Loucy (cell line): ENCODE results near the gene RBM3.

Experiments
- H2AFZ ChIP-seq: fragments of 200-600 bp; sonication (generic); 2 replicates; pipeline ENCODE4 v1.6.0; 2016; ENCODE audit warnings: antibody characterized with exemption, mild to moderate bottlenecking, low read length, moderate library complexity
- H3F3A ChIP-seq: fragments of 200-600 bp; 2 replicates; pipeline ENCODE4 v1.6.0; 2016; ENCODE audit warnings: antibody characterized with exemption, low read depth, mild to moderate bottlenecking
- H3K27me3 ChIP-seq: fragments of 200-600 bp; sonication (generic); 2 replicates; pipeline ENCODE4 v1.6.1; 2014; ENCODE audit warnings: low read length, mild to moderate bottlenecking; ENCODE audit not compliant: insufficient read depth, poor library complexity, severe bottlenecking
- H3K36me3 ChIP-seq: fragments of 200-600 bp; sonication (generic); 2 replicates; pipeline ENCODE4 v1.6.1; 2016; ENCODE audit warnings: low read length; ENCODE audit not compliant: insufficient read depth
- H3K4me1 ChIP-seq: fragments of 200-600 bp; sonication (generic); 2 replicates; pipeline ENCODE4 v1.5.1; 2014; ENCODE audit warnings: low read length, mild to moderate bottlenecking; ENCODE audit not compliant: insufficient read depth, poor library complexity, severe bottlenecking
- H3K4me2 ChIP-seq: fragments of 200-600 bp; sonication (generic); 2 replicates; pipeline ENCODE4 v1.6.0; 2014; ENCODE audit warnings: antibody characterized with exemption, low read length, low read depth, mild to moderate bottlenecking; ENCODE audit not compliant: poor library complexity, severe bottlenecking
- H3K4me3 ChIP-seq: fragments of 200-600 bp; sonication (generic); 2 replicates; pipeline ENCODE4 v1.5.1; 2014; ENCODE audit warnings: low read length, mild to moderate bottlenecking, mixed read lengths; ENCODE audit not compliant: poor library complexity, severe bottlenecking
- H3K79me2 ChIP-seq: fragments of 200-600 bp; sonication (generic); 2 replicates; pipeline ENCODE4 v1.6.1; 2014; ENCODE audit warnings: low read length; ENCODE audit not compliant: insufficient read depth
- H3K9ac ChIP-seq: fragments of 200-600 bp; sonication (generic); 2 replicates; pipeline ENCODE4 v1.6.0; 2014; ENCODE audit warnings: mild to moderate bottlenecking, low read depth, low read length, moderate library complexity; ENCODE audit not compliant: poor library complexity, severe bottlenecking
- H3K9me2 ChIP-seq: fragments of 200-600 bp; sonication (generic); replicated peaks from 2 replicates; pipeline ENCODE4 v1.6.1; 2016; ENCODE audit warnings: low read depth, low read length, mixed read lengths
- H3K9me3 ChIP-seq: fragments of 200-600 bp; sonication (generic); 2 replicates; pipeline ENCODE4 v1.6.1; 2014; ENCODE audit warnings: mild to moderate bottlenecking, antibody characterized with exemption, low read length, low read depth; ENCODE audit not compliant: insufficient read depth
- H4K20me1 ChIP-seq: fragments of 200-600 bp; sonication (generic); 2 replicates; pipeline ENCODE4 v1.6.0; 2014; ENCODE audit warnings: antibody characterized with exemption, low read length, mild to moderate bottlenecking; ENCODE audit not compliant: insufficient read depth, poor library complexity, severe bottlenecking
- EZH2phosphoT487 ChIP-seq: fragments of 200-600 bp; IDR thresholded peaks from 2 replicates; pipeline ENCODE4 v1.6.1; 2018; ENCODE audit warnings: antibody characterized with exemption, mild to moderate bottlenecking, moderate library complexity, borderline replicate concordance
- TF ChIP-seq, protein P1 (sequence below): fragments of 200-600 bp; sonication (generic); conservative IDR thresholded peaks from 2 replicates; pipeline ENCODE4 v1.5.1; 2014; ENCODE audit warnings: mild to moderate bottlenecking, antibody characterized with exemption, low read length

RBM3 gene

DNA sequence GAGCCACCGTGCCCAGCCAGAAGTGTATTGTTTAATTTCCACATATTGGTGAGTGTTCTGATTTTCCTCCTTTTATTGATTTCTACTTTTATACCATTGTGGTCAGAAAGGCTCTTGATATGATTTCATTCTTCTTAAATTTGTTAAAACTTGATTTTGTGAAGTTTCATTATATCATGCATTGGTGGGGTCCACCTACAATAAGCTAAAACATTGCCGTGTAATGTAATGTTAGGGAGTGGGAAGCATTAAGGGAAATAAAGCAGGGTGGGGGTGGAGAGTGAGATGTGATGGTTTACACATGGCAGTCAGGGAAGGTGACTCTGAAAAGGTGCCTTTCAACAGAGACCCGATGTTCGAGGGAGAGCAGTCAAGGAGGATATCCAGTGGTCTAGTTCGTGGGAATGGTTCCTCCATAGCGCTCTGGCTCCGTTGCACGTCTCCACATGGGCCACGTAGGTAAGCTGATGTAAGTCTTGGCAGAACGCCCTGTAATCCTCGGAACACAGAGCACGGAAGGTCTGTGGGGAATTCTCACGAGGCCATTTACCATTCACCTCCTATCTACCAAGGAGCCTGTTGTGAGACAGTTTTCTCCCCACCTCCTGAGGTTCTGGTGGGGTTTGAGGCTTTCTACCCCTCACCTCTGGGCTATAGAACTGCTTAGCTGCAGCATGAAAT is 15.3 kb downstream of the RBM3 start:
- no peak overlapping the region for H3K9ac ChIP-seq
- no peak overlapping the region for H2AFZ ChIP-seq
- H3K4me3 ChIP-seq = no peak overlapping the region

DNA sequence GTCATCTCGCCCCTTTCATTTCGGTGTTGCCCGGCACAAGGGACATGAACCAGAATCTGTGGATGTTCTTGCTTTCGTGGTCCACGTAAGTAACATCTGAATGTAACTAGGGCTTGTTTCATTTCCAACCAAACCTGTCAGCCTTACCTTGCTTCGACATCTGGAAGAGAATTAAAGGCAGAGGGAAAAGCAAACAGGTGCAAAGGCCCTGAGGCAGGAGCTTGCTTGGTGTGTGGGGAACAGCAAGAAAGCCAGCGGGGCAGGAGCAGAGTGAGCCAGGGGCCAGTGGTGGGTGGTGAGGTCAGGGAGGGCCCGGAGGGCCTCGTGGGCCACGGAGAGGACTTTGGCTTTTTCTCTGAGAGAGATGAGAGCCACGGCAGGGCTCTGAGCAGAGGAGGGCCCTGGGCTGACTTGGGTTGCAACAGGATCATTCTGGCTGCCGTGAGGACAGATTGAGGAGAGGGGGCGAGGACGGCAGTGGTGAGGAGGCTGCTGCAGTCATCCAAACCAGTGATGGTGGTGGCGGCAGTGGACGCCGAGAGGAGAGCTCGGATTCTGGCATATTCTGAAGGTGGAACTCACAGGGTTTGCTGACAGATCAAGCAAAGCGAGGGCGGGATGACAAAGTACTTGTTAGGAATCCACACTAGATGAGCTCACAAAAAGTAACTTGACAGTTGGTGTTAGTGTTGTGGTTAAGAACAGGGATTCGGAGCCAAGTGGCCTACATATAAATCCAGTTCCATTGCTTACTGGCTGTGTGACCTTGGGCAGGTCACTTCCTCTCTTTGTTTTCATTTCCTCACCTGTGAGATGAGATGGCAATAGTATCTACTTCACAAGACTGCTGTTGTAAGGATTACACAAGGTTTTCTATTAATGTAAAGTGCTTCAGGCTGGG is 16.2 kb downstream of the RBM3 start:
- Histone ChIP-seq H3K9ac (no peak overlapping the region), H3F3A (no peaks in the 10 kb centered on the region), H3K79me2 (no peaks in the 10 kb centered on the region), H3K4me1 (no peaks in the 10 kb centered on the region), H3K36me3 (no peaks in the 10 kb centered on the region), H3K4me3 (no peak overlapping the region), H3K27me3 (no peaks in the 10 kb centered on the region), H3K9me2 (no peaks in the 10 kb centered on the region), H2AFZ (no peak overlapping the region), H3K9me3 (no peaks in the 10 kb centered on the region), H3K4me2 (no peak overlapping the region), H4K20me1 (no peaks in the 10 kb centered on the region)
- TF ChIP-seq EZH2phosphoT487 = no peak
- TF ChIP-seq, protein P1, sequence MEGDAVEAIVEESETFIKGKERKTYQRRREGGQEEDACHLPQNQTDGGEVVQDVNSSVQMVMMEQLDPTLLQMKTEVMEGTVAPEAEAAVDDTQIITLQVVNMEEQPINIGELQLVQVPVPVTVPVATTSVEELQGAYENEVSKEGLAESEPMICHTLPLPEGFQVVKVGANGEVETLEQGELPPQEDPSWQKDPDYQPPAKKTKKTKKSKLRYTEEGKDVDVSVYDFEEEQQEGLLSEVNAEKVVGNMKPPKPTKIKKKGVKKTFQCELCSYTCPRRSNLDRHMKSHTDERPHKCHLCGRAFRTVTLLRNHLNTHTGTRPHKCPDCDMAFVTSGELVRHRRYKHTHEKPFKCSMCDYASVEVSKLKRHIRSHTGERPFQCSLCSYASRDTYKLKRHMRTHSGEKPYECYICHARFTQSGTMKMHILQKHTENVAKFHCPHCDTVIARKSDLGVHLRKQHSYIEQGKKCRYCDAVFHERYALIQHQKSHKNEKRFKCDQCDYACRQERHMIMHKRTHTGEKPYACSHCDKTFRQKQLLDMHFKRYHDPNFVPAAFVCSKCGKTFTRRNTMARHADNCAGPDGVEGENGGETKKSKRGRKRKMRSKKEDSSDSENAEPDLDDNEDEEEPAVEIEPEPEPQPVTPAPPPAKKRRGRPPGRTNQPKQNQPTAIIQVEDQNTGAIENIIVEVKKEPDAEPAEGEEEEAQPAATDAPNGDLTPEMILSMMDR = no peak

More for the DNA sequence above, 15.3 kb downstream of the RBM3 start:
- no peaks in the 10 kb centered on the region for H3K36me3 ChIP-seq
- H3K4me2 ChIP-seq = no peak overlapping the region
- no peaks in the 10 kb centered on the region for H3K79me2 ChIP-seq
- no peak for TF ChIP-seq EZH2phosphoT487
- TF ChIP-seq, protein P1 = no peak
- H3F3A ChIP-seq = no peaks in the 10 kb centered on the region
- H4K20me1 ChIP-seq = no peaks in the 10 kb centered on the region
- no peaks in the 10 kb centered on the region for H3K4me1 ChIP-seq
- no peaks in the 10 kb centered on the region for H3K9me3 ChIP-seq
- no peaks in the 10 kb centered on the region for H3K27me3 ChIP-seq
- H3K9me2 ChIP-seq = no peaks in the 10 kb centered on the region

DNA sequence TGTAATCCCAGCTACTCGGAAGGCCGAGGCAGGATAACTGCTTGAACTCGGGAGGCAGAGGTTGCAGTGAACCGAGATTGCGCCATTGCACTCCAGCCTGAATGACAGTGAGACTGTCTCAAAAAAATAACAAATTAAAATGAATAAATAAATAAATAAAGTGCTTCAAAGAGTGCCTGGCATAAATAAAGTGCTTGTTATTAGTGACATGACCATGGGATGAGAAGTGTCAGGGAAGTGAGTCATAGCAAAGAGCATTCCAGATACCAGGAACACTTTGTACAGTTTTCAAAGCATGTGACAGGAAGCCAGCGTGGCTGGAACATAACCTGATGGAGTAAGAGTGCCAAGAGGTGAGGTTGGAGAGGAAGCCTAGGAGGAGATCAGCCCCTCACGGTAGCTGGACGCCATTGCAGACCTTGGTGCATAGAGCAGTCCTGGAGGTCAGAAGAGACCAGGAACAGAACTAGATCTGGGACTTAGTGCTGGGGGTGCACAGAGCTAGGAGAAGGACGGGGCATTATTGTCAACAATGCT is 17.0 kb downstream of the RBM3 start:
- H2AFZ ChIP-seq = no peak overlapping the region
- no peaks in the 10 kb centered on the region for H3K9me3 ChIP-seq
- no peaks in the 10 kb centered on the region for H3K27me3 ChIP-seq
- TF ChIP-seq, protein P1 = no peak
- TF ChIP-seq EZH2phosphoT487 = no peak
- H3K79me2 ChIP-seq = no peaks in the 10 kb centered on the region
- H4K20me1 ChIP-seq = no peaks in the 10 kb centered on the region
- H3K9me2 ChIP-seq = no peaks in the 10 kb centered on the region
- H3K36me3 ChIP-seq = no peaks in the 10 kb centered on the region
- no peaks in the 10 kb centered on the region for H3F3A ChIP-seq
- peaks cover 4% of the 10 kb centered on the region for H3K4me1 ChIP-seq
- H3K9ac ChIP-seq = no peak overlapping the region
- H3K4me3 ChIP-seq = no peak overlapping the region
- no peak overlapping the region for H3K4me2 ChIP-seq
